ENCODE measurements around the gene BIN1. TPM values are rescaled to one million over a fixed set of nuclear protein-coding genes. Genes with fewer than 3 reads are reported as not detected.
A peak's percentile ranks its signal among the peaks of the same experiment; 100 is the strongest.
"Not testable (repeated sequence)": the region's sequence is repeated elsewhere in the genome, so short reads cannot be mapped to it uniquely, and the experiment has no call there.

BIN1 gene
- total RNA-seq, 1 donor from 2014 or later = 62.8 TPM

DNA sequence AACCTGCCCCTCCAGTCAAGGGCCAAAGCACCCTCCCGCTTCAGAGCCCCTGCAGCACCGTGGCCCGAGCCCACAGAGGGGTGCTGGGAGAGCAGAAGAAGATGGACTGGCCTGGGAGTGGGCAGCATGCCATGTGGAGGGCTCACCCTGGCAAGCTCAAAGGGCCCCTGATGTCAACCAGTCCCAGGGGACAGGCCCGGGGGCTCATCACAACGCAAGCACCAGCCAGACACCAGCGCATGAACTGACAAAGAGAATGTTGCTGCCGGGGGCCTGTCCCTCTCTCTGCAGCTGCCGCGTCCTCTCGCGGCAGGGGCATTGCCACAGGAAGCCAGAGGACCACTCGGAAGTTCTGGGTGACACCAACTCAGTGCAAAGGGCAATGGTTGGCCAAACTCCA is 30.3 kb upstream of the BIN1 start:
- DNase-seq (ENCODE audit: low spot score) (no peak), ATAC-seq (no peak)
- intact Hi-C loops (cut with DNase I) = no loop called here

DNA sequence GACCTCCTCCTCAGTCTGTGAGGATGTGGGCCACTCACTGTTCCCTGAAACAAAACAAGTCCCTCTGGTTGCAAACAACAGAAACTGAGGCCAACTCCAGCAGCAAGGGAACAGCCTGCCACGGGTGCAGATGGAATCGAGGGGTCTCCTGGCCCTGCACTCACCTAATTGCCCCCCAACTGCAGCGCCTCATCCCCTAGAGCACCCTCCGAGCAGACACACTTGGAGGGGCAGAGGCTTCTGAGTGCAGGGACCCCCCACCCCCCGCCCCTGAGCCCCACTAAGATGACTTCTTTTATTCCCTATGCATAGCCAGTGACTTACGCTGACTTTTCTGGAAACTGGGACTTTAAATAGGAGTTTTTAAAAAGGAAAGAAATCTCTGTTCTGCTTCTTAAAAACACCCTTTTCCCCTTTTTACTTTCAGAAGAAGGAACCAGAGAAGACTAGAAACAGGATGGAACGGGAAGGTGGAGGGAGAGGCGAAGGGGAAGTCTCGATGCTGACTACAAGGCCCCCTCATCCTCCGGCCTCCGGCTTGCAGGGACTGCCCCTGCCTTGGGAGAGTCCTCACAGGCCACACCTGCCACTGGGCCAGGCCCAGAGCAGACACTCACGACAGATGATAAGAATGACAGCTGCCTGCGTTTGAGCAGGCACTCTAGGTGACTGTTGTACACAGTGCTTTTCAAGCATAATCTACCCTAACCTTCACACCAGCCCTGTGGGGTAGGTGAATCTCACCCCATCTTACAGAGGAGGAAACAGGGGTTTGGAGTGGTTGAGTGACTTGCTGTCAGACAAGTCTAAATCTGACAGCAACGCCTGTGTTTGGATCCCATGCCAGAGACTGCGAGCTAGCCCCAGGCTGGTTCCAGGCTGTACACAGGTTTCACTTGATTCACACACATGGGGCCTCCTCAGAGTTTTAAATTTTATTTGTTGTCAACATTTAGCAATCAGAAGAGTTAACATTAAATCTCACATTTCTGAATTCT is 28.2 kb upstream of the BIN1 start:
- DNase-seq (ENCODE audit: low spot score) (no peak), ATAC-seq (peak; percentile 59)
- intact Hi-C loops (cut with DNase I) = no loop called here

DNA sequence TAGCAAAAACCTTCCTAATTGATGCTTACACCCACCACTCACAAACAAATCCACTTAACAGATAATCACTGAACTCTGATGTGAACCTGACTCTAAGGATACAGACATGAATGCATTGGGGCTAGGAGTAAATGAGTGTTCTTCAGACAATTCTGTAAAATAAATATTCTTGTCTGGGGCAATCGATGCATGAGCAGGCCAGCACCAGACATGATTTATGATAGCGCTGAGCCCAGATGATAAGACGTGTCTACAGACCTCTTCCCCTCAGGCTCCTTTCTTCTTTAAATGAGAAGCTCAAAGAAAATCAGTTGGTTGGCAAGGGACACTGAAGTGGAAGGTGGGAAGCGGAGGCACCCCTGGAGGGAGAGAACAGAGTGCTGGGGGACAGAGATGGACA is 27.3 kb upstream of the BIN1 start:
- intact Hi-C loops (cut with DNase I) = no loop called here
- no peak for DNase-seq (ENCODE audit: low spot score)
- ATAC-seq = no peak

DNA sequence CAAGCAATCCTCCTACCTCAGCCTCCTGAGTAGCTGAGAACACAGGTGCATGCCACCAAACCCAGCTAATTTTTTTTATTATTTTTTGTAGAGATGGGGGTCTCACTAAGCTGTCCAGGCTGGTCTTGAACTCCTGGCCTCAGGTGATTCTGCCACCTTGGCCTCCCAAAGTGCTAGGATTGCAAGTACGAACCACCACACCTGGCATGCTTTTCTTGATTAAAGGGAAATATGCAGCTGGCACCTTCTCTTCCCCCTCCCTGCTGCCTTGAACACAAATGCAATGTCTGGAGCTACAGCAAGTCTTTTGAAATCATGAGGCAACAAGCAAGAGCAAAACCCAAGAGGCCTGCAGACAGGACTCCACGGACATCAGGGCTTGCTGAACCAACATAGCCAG is 26.8 kb upstream of the BIN1 start:
- intact Hi-C loops (cut with DNase I) = no loop called here
- no peak for DNase-seq (ENCODE audit: low spot score)
- no peak for ATAC-seq

DNA sequence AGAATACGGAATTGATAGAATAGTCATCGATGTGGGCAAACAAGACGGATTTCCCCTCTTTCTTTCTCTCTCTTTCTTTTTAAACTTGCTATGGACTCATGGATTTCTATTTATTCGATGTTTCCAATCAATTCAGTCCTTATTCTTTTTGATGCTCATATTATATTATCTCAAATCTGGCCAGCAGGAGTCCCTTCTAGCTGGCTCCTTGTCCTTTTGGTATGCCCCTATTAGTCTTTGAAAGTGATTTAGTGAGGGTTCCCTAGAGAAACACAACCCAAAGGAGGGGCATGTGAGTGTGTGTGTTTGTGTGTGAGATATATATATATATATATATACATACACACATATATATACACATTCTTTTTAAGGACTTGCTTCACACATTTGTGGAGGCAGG is 23.5 kb upstream of the BIN1 start:
- DNase-seq (ENCODE audit: low spot score) = no peak
- intact Hi-C loops (cut with DNase I) = no loop called here
- no peak for ATAC-seq

DNA sequence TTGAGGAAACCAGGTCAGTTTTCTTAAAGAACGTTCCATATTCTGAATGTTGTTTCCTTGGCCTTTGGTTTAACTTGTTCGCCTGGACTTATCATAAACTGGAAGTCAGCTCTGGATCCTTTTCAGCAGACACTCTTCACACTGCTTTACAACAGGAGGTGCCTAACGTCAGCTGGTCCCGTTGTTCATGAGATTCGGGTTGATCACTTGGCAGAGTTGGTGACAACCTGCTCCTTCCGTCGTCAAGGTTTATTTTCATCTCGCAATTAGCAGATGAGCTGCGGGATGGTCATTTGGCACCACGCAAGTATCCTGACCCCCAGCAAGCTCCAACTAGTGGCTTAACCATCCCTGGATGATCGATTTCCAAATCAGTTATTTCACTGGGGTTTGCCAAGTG is 23.0 kb upstream of the BIN1 start:
- intact Hi-C loops (cut with DNase I) = no loop called here
- DNase-seq (ENCODE audit: low spot score) (no peak), ATAC-seq (no peak)

DNA sequence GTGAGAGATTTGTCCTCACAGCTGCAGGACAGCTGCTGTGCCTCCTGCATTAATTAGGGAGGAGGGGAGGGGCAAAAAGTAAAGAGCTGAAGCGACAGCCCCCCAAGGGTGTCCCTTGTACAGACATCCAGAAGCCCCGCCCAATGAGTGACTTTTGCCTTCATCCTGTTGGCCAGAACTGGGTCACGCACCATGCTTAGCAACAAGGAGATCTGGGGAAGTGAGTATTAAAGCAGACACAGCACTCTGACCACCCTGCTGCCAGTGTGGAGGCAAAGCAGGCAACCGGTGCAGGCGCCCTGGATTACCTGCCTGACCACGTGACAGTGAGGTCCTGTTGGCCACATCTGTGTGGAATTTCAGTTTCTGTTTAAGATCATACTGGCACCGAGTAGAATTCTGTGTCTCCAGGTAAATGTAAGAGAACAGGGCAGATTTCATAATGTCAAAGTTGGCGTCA is 21.5 kb upstream of the BIN1 start:
- DNase-seq (ENCODE audit: low spot score) = no peak
- ATAC-seq = peak; percentile 46

DNA sequence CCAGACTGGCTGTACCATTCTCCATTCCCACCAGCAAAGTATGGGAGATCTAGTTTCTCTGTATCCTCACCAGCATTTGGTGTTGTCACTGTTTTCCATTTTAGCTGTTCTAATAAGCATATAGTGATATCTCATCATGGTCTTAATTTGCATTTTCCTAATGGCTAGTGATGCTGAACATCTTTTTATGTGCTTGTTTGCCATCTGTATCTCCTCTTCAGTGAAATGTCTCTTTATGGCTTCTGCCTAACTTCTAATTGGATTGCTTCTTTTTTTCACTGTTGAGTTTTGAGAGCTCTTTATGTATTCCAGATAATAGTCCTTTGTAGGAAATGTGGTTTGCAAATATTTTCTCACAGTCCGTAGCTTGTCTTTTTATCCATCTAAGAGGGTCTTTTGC is 18.9 kb upstream of the BIN1 start:
- DNase-seq (ENCODE audit: low spot score) (no peak), ATAC-seq (no peak)
- intact Hi-C loops (cut with DNase I) = no loop called here

More for the DNA sequence above, 21.5 kb upstream of the BIN1 start:
- intact Hi-C loops (cut with DNase I) = no loop called here

DNA sequence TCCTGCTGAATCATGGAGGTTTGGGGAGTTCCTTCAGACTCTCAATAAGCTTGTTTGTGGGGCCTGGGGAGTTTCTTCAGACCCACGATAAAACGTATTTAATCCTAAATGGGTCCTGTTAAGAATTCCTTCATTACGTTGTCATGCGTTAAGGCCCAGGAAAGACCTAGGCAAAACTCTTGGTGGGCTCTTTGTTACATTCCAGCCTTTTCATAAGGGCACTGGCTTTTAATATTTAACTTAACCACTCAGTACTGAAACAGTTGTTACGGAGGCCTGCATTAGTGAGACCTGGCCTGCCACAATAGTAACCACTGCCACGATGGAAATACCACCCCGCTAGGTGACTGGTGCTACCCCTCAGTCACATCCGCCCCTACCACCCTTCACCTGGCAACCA is 17.5 kb upstream of the BIN1 start:
- intact Hi-C loops (cut with DNase I) = no loop called here
- ATAC-seq (no peak), DNase-seq (ENCODE audit: low spot score) (no peak)

DNA sequence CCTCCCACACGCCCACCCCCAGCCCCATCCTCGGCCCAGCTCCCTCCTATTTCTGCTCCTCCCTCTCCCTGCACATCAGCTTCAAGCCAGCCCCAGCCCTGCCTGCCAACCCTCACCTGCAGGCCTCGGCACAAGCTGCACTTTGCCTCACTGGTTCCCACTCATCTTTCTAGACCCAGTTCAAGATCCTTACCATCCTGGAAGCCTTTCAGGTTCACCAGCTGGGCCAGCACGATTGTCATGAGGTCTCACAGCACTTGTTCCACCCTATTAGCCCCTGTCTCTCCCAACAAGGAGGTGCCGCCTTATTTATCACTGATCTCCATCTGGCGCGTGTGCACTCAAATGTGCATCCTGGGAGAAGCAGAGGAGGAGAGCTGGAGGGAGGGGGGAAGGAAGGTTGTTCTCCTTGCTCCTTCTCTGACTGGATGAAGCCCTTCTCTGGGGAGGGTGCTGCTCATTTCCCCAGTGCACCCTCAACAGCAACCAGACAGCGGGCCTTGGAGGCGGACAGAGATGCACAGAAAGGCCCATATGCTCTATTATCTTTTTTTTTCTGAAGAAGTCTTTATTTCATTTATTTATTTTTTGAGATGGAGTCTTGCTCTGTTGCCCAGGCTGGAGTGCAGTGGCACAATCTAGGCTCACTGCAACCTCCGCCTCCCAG is 15.5 kb upstream of the BIN1 start:
- intact Hi-C loops (cut with DNase I) = no loop called here
- peak; percentile 6 for ATAC-seq
- no peak for DNase-seq (ENCODE audit: low spot score)

DNA sequence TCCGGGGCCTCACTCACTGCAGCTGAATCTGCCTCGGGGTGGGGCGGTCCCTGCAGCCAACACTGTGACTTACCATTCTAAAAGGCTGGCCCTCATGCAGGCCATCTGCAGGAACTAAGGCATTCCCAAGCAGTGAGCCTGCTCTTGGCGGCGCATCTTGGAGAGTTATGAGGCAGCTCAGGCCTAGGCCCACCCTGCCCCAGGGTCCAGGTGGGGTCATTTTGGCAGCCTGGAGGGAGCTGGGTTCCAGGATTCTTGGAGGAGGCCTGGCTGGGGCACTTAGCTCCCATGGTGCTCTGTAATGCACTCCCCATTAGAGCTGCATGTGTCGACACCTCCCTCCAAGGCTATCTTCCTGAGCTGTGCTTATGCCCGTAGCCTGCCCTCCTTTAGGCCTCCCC is 14.8 kb upstream of the BIN1 start:
- DNase-seq (ENCODE audit: low spot score) = no peak
- intact Hi-C loops (cut with DNase I) = no loop called here
- peak; percentile 86 for ATAC-seq

DNA sequence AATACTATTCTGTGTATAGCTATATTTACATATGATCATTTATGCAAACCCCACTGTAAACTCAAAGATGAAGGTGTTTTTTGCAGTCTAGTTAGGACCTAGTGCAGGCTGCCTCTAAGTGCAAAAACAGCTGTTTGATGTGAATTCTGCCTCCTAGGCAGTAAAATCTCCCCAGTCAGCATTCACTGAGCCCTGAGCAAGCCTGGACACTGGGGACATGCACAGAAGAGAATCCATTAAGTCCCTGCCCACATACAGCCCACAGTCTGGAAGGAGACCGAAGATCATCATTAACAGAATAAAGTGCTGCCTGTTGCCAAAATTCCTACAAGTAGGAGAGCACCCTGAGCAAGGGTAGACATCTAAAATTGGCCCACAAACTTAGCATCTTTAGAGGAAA is 14.4 kb upstream of the BIN1 start:
- DNase-seq (ENCODE audit: low spot score) (no peak), ATAC-seq (peak; percentile 18)
- intact Hi-C loops (cut with DNase I) = no loop called here

DNA sequence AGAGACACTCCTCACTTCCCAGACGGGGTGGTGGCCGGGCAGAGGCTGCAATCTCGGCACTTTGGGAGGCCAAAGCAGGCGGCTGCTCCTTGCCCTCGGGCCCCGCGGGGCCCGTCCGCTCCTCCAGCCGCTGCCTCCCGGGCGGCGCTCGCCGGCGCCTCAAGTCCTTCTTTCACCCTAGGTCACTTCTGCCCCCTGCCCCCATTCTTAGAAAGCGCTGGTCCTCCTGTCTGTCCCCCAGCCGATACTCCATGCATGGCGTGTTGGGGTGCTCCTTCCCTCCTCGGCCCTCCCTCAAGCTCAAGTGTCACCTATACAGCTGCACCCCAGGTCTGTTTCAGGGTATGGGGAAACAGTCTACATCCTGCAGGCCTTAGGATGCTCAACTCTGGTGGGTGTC is 13.5 kb upstream of the BIN1 start:
- ATAC-seq; intact Hi-C loops (cut with DNase I); DNase-seq (ENCODE audit: low spot score): not testable (repeated sequence)

DNA sequence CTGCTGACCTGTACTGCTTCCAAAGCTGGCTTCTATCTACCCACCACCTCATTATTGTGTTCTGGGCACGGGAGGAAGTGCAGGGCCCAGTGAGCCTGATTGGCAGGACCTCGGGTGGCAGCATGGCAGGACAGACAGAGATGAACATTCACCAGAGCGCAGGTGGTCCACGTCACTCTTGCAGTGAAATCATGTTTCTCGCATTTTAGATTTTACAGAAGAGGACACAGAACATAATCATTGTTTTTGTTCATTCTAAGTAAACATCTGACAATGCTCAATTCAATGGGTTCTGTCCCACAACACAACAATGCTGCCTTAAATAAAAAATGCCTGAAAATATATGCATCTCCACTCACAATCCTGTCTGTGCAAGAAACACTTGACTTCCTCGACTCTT is 11.5 kb upstream of the BIN1 start:
- intact Hi-C loops (cut with DNase I) = no loop called here
- no peak for DNase-seq (ENCODE audit: low spot score)
- no peak for ATAC-seq

DNA sequence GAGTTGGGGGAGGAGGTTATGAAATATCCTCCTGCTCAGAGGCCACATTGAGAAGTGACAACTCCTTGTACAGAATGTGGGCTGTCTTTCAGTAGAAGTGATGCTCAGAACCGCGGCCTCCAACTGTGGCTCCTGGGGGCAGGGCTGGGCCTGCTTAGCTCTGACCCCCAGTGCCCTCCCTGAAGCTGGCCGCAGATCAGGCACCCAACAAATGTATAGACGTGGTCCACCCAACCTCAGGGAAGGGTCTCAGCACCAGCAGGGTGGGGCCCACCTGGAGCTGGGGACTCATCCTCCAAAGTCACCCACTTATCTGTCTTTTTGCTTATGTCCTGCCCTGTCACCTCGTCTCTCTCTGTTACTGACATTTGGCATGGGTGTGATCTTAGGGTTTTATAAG is 11.1 kb upstream of the BIN1 start:
- DNase-seq (ENCODE audit: low spot score) (no peak), ATAC-seq (no peak)
- intact Hi-C loops (cut with DNase I) = no loop called here

DNA sequence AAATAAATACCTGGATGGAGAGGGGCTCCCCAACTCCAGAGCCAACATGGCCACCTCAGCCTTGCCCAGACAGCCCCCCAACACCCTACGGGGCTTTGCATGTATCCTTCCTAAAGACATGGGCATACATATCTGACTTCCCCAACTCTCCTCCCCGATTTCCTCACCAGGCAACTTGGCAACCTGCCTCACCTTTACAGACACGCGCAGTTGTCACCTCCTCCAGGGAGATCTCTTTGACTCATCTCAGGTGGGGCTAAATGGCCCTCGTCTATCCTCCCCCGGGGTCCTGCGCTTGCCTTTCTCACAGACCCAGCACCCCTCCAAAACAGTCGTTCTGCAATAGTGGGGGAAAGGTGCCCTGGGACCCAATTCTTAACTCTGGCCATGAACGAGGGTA is 10.6 kb upstream of the BIN1 start:
- DNase-seq (ENCODE audit: low spot score) (no peak), ATAC-seq (no peak)
- intact Hi-C loops (cut with DNase I) = no loop called here

DNA sequence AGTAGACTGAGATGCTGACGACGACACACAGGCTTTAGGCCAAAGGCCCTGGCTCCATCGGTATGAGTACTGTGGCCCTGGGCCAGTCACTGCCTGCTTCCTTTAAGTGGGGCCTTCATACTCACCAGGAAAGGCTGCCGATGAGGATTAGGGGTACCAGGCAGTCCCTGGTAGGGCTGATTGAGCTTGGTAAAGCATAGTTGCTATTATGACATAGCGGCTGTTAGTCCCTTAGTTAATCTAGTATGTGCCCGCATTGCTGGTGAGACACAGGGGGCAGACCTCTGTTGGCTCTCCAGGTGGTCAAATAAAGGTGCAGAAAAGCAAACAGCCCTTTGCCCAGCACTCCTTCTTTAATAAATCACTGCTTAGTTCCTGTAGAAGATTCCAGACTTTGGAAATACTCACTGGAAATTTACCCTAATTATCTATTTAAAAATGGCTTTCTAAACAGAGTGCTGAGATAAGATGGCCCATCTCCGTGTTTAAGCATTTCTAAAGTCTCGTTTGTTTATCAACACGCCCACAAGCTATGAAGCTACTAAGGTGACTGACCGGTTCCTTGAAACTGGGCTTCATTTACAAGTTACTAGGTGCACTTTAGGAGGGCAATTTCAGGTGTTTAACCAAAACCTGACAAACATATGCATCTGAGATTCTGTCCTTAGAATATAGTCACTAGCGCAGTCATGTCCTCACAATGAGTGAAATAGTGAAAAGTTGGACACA is 8.7 kb upstream of the BIN1 start:
- DNase-seq (ENCODE audit: low spot score) (no peak), ATAC-seq (no peak)
- intact Hi-C loops (cut with DNase I) = no loop called here

DNA sequence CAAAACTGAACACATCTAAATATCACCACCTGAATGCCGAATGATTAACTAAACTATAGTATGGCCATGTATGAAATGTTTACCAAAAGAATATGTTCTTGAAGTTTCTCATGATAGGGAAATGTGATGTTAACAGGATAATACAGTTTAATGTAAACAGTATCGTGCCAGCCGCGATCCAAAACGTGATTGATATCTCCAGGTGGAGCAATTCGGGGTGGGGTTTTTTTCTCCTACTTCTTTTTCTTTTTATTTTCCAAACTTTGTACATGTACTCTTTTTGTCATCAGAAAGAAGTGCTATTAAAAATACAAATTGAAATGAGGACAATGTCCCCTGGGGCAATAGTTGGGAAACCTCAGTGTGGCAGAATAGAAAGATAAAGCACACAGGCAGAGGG is 4.0 kb upstream of the BIN1 start:
- no peak for DNase-seq (ENCODE audit: low spot score)
- no peak for ATAC-seq
- intact Hi-C loops (cut with DNase I) = no loop called here

DNA sequence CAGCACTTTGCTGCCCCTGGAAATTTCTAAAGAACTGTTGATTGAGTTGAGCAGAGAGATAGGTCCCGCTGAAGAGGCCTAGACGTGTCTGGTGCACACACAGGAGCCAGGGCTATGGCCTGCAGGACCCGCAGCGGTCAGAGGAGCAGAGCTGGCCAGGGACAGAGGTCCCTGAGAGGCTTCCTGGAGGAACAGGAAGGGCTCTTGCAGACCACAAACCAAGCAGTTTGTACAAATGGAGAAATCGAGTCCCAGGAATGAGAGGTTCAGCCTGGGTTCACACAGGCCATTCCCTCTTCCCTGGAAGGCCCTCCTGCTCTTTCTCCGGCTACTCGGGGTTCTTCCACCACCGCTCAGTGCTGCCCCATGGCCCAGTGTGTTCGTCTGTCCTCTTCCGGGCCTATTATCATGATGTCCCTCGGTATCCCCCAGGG is 1.2 kb upstream of the BIN1 start:
- no peak for ATAC-seq
- DNase-seq (ENCODE audit: low spot score) = no peak
- intact Hi-C loops (cut with DNase I) = loop anchor here (5.0 kb wide), 1 partner anchor 41 kb away; no protein-coding TSS in a partner anchor

DNA sequence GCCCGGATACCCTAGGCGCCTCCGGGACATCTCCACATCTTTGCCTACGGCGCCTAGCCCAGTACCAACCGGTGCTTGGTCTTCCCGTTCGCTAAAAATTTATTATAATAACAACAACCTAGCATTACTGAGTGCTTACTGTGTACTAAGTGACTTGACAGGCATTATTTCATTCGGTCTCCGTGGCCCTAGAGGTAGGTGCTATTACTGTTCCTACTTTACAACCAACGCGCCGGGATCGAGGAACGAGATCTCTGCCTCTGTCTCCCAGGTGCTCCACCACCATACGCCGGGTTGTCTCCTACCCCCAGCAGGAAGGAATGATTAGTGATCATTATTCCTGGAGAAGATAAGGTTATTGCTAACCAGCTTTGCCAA is 657 bp upstream of the BIN1 start:
- DNase-seq (ENCODE audit: low spot score) (no peak), ATAC-seq (peak; percentile 1)
- intact Hi-C loops (cut with DNase I) = loop anchor here (5.0 kb wide), 1 partner anchor 40 kb away; no protein-coding TSS in a partner anchor
